Measurements from ENCODE around the gene DNAAF2. TPM values are rescaled to one million over a fixed set of nuclear protein-coding genes. Genes with fewer than 3 reads are reported as not detected.

The DNAAF2 gene
- total and polyA plus RNA-seq, 2 of the 8 experiments (the other 6 are each of a cell fraction or from before 2014, with no cell fraction given), result 12.2 to 30.0 TPM

- H2BK5ac ChIP-seq (ENCODE audit: low read depth, low read length), result no peak overlapping the region
- H3K79me1 ChIP-seq (ENCODE audit: low read depth, low read length), result no peaks in the 10 kb centered on the region
- H3K4me3 ChIP-seq (ENCODE audit: extremely low read depth in 1 of 4, insufficient read depth in 2 of 4, low read depth in 3 of 4, low read length in 4 of 4), result peak overlapping the region in 2 of 4 experiments; percentile 98 to 100; a peak in 4 of 8 replicates
- no peak overlapping the region for H3K9ac ChIP-seq (replicated peaks in 1 of 4; ENCODE audit: extremely low read depth in 1 of 4, low read depth in 3 of 4, low read length in 3 of 4)
- peak; percentile 28 for FAIRE-seq
- H4K91ac ChIP-seq (replicated peaks; ENCODE audit: insufficient read length, low read length), result no peak overlapping the region
- H3K23ac ChIP-seq (ENCODE audit: insufficient read length), result no peak overlapping the region
- peaks cover 11 to 19% of the 10 kb centered on the region in 2 experiments for H4K20me1 ChIP-seq (replicated peaks in 1 of 2; ENCODE audit: control insufficient read depth in 1 of 2, insufficient read depth in 2 of 2, low read length in 2 of 2)
- DNase-seq (ENCODE audit: low read depth in 1 of 2, low spot score in 2 of 2), result no peak
- H4K8ac ChIP-seq (ENCODE audit: extremely low read depth, insufficient read depth, low read length), result no peak overlapping the region
- no peak overlapping the region for H2BK20ac ChIP-seq (ENCODE audit: low read length)
- peaks cover 0 to 9% (median 5%) of the 10 kb centered on the region in 4 experiments; a peak in 6 of 7 replicates for H3K4me1 ChIP-seq (replicated peaks in 1 of 4; ENCODE audit: control insufficient read depth in 3 of 4, insufficient read depth in 4 of 4, low read length in 3 of 4)
- no peak overlapping the region for H2AFZ ChIP-seq (ENCODE audit: low read length)
- H3K27me3 ChIP-seq (replicated peaks in 1 of 4; ENCODE audit: control insufficient read depth in 3 of 4, extremely low read depth in 1 of 4, insufficient read depth in 3 of 4, low read length in 3 of 4), result no peaks in the 10 kb centered on the region
- H3K14ac ChIP-seq (ENCODE audit: insufficient read length), result no peak overlapping the region
- H4K5ac ChIP-seq (ENCODE audit: insufficient read length, low read depth, low read length), result no peak overlapping the region
- peaks cover 23 to 43% of the 10 kb centered on the region in 2 experiments for H3K79me2 ChIP-seq (ENCODE audit: control insufficient read depth in 1 of 2, insufficient read depth in 2 of 2, low read length in 2 of 2)
- H3K36me3 ChIP-seq (ENCODE audit: control insufficient read depth in 2 of 4, insufficient read depth in 4 of 4, low read length in 3 of 4), result peaks cover 0 to 37% (median 18%) of the 10 kb centered on the region in 4 experiments; a peak in 6 of 8 replicates
- no peak overlapping the region for H3K18ac ChIP-seq (ENCODE audit: extremely low read depth, low read length)
- no peak overlapping the region for H2BK12ac ChIP-seq (ENCODE audit: low read depth, low read length)
- H2BK15ac ChIP-seq (ENCODE audit: low read length), result no peak overlapping the region
- ChIA-PET CTCF (ENCODE audit: partially characterized antibody) (interaction anchor here (0.6 to 2.8 kb wide), 20 partner anchors 9 to 618 kb away, joined by 3 to 18 read pairs (median 4); partner anchors contain the start of genes DNAAF2, LRR1 and NEMF), POLR2A (ENCODE audit: partially characterized antibody) (interaction anchor here (0.6 to 11.0 kb wide), 20 partner anchors 10 to 414 kb away, joined by 3 to 169 read pairs (median 4); partner anchors contain the start of genes LRR1, MGAT2 and RPL36AL)
- no peak overlapping the region for H2AK5ac ChIP-seq (ENCODE audit: low read depth, low read length)
- H3K27ac ChIP-seq (ENCODE audit: low read depth, low read length), result no peak overlapping the region; the same call in 1 of the 2 replicates
- H2BK120ac ChIP-seq (replicated peaks; ENCODE audit: low read depth, low read length), result no peak overlapping the region
- no peak overlapping the region for H3K56ac ChIP-seq (replicated peaks; ENCODE audit: insufficient read length, low read depth, low read length)
- H3K4me2 ChIP-seq (ENCODE audit: insufficient read depth in 1 of 2, low read depth in 2 of 2, low read length in 2 of 2), result peak overlapping the region in 1 of 2 experiments; percentile 30; a peak in 3 of 4 replicates
- 9% methylated on average over 12 of the region's 21 CpGs; no CpG with 5 or more reads in 1 of the 2 experiments for WGBS, 2 experiments (ENCODE audit: extremely low coverage in 1 of 2, insufficient coverage in 1 of 2, insufficient read length in 1 of 2, insufficient replicate concordance in 2 of 2, low coverage in 1 of 2, low lambda C conversion rate in 2 of 2, missing lambda C conversion rate in 1 of 2)
- H3K9me3 ChIP-seq (ENCODE audit: insufficient read depth in 2 of 2, low read depth in 1 of 2, low read length in 1 of 2), result no peaks in the 10 kb centered on the region
- peaks cover 2% of the 10 kb centered on the region for H3K23me2 ChIP-seq (ENCODE audit: low read depth, low read length)
- H3K4ac ChIP-seq (replicated peaks; ENCODE audit: insufficient read length, low read depth, low read length), result no peak overlapping the region
- TF ChIP-seq TAF1 (IDR thresholded peaks at IDR 0.05; ENCODE audit: low read depth, low read length) (no peak), USF2 (IDR thresholded peaks at IDR 0.05; ENCODE audit: low read length) (no peak), ZNF274 (IDR thresholded peaks at IDR 0.05; ENCODE audit: borderline replicate concordance, extremely low read depth, low read length) (no peak), TEAD4 (IDR thresholded peaks at IDR 0.05; ENCODE audit: low read depth, low read length) (0 out of 2 replicates have a peak, but pooled peaks have one; percentile 17), TCF12 (IDR thresholded peaks at IDR 0.05; ENCODE audit: low read depth, low read length) (no peak), CBX5 (IDR thresholded peaks at IDR 0.05; ENCODE audit: low read depth, low read length) (no peak), HDAC2 (IDR thresholded peaks at IDR 0.05; ENCODE audit: borderline replicate concordance in 1 of 2, low read depth in 2 of 2, low read length in 2 of 2) (no peak), POLR2A (IDR thresholded peaks at IDR 0.05; ENCODE audit: control extremely low read depth in 1 of 2, low read depth in 2 of 2, low read length in 2 of 2) (no peak), KDM4A (IDR thresholded peaks at IDR 0.05; ENCODE audit: low read depth, low read length, severe bottlenecking) (no peak), RFX5 (IDR thresholded peaks at IDR 0.05; ENCODE audit: borderline replicate concordance, low read depth, low read length) (no peak), GTF2F1 (IDR thresholded peaks at IDR 0.05; ENCODE audit: borderline replicate concordance, low read depth, low read length) (no peak)
Observed at GRCh38 chr14:49586673-49587460, 48.2 kb downstream of the DNAAF2 start.

Measured in H1 (cell line).